SK-N-MC (cell line): ENCODE results near the gene TYMS.

Source experiments
- EZH2 ChIP-seq: fragments of 200-600 bp; sonication (generic); IDR thresholded peaks from one replicate; pipeline ENCODE4 v1.6.1; 2017; ENCODE audit warnings: antibody characterized with exemption
- FOXP2 ChIP-seq: optimal IDR thresholded peaks from 2 replicates; pipeline ENCODE3; 2011; ENCODE audit warnings: mild to moderate bottlenecking, moderate library complexity; ENCODE audit not compliant: insufficient read depth; ENCODE audit errors: extremely low read length, control extremely low read depth
- POLR2AphosphoS5 ChIP-seq: IDR thresholded peaks from 2 replicates; pipeline ENCODE4 v1.6.1; 2012; ENCODE audit warnings: mild to moderate bottlenecking, low read depth, low read length, borderline replicate concordance

DNA sequence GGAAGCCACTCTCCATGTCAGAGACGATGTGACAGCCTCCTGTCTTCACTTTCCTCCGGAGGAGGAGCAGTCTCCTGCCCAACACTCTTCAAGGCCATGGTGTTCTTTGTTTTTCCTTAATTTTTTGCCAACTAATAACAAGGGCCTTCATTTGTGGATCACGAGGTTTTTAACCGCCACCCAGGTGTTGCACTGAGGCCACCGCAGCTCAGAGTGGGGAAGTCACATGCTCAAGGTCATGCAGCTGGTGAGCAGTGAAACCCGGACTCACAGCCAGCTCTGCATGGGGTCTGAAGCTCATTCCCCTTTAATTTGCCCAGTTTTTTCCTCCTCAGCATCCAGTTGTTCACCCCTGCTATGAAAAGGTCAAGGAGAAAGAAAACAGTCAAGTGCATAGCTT, 35.4 kb downstream of the TYMS start:
- no peak for TF ChIP-seq EZH2
- TF ChIP-seq POLR2AphosphoS5 = no peak
- no peak for TF ChIP-seq FOXP2
